A549 (cell line): ENCODE data around the gene SLC12A7. TPM values are rescaled to one million over a fixed set of nuclear protein-coding genes. Genes with fewer than 3 reads are reported as not detected.

Experiments
- ATAC-seq, 2 experiments: fragments of 200-7000 bp in 1 of 2; fragments of >200 bp in 1 of 2; cut with Nextera tagmentation in 1 of 2; cut with Tn5 transposase in 1 of 2; 3 replicates each; pipeline versions ENCODE4 v1.8.0 to v1.9.1; 2018 to 2020; ENCODE audit warnings: mild to moderate bottlenecking in 1 of 2, moderate library complexity in 1 of 2
- CTCF ChIA-PET: fragments of 300-600 bp; sonication (Branson Sonifier 250); formaldehyde crosslinking; extraction: SDS; loops from one replicate; lab custom pipeline; 2021; ENCODE audit warnings: antibody characterized with exemption, inconsistent platforms; lab: Yijun Ruan, JAX
- POLR2A ChIA-PET: fragments of 350-600 bp; formaldehyde crosslinking; extraction: SDS; loops from one replicate; lab custom pipeline; 2021; ENCODE audit warnings: antibody characterized with exemption, inconsistent platforms; lab: Yijun Ruan, JAX
- DNase-seq, 2 experiments: peaks; one replicate each; pipeline versions ENCODE4 v3.0.0 to v3.0.0-alpha.2; 2011 to 2016; ENCODE audit warnings: low read depth in 1 of 2, low spot score in 1 of 2
- FAIRE-seq: peaks from 2 replicates; lab custom pipeline; 2011; peaks lifted over from hg19 to GRCh38; lab: Jason Lieb, UNC
- H3K27ac ChIP-seq, 2 experiments: fragments of >200 bp; sonication (Bioruptor Twin); formaldehyde crosslinking; 3 replicates each; pipeline ENCODE4 v1.5.1; 2016 to 2017
- H3K4me1 ChIP-seq: fragments of >200 bp; sonication (Bioruptor Twin); formaldehyde crosslinking; 3 replicates; pipeline ENCODE4 v1.6.1; 2016
- H3K4me2 ChIP-seq: fragments of >200 bp; sonication (Bioruptor Twin); formaldehyde crosslinking; 3 replicates; pipeline ENCODE4 v1.6.1; 2016
- H3K4me3 ChIP-seq: fragments of >200 bp; sonication (Bioruptor Twin); formaldehyde crosslinking; 3 replicates; pipeline ENCODE4 v1.5.1; 2016
- H3K9me3 ChIP-seq: fragments of >200 bp; sonication (Bioruptor Twin); formaldehyde crosslinking; 3 replicates; pipeline ENCODE4 v1.6.1; 2016
- CBX8 ChIP-seq: fragments of 200-600 bp; sonication (generic); IDR thresholded peaks from 2 replicates; pipeline ENCODE4 v1.6.1; 2016
- CHD2 ChIP-seq: fragments of 150-350 bp; IDR thresholded peaks from 2 replicates; pipeline ENCODE4 v1.6.1; 2014; ENCODE audit warnings: low read length; ENCODE audit not compliant: partially characterized antibody
- ESRRA ChIP-seq: fragments of 150-350 bp; IDR thresholded peaks from 2 replicates; pipeline ENCODE4 v1.6.1; 2014; ENCODE audit warnings: mild to moderate bottlenecking, low read length, borderline replicate concordance
- FOSB ChIP-seq: fragments of 250-450 bp; sonication (Bioruptor Pico); IDR thresholded peaks from 2 replicates; pipeline ENCODE4 v1.5.0; 2020; ENCODE audit warnings: mild to moderate bottlenecking, moderate library complexity
- FOSL2 ChIP-seq, 2 experiments: fragments of 450-650 bp in 1 of 2; fragments of >200 bp in 1 of 2; sonication (Bioruptor Twin) in 1 of 2; formaldehyde crosslinking; IDR thresholded peaks; 2 replicates each; pipeline versions ENCODE4 v1.5.0 to v1.6.1; 2016 to 2020; ENCODE audit warnings: mild to moderate bottlenecking in 1 of 2, moderate library complexity in 1 of 2
- HDAC2 ChIP-seq: fragments of 200-600 bp; sonication (generic); IDR thresholded peaks from 2 replicates; pipeline ENCODE4 v1.6.1; 2016
- JUN ChIP-seq, 2 experiments: fragments of >200 bp; sonication (Bioruptor Twin); formaldehyde crosslinking; IDR thresholded peaks; 2 replicates in 1 of 2; 3 replicates in 1 of 2; pipeline ENCODE4 v1.6.1; 2016 to 2017
- MAFK ChIP-seq: fragments of 450-650 bp; IDR thresholded peaks from 2 replicates; pipeline ENCODE4 v1.6.1; 2014; ENCODE audit not compliant: partially characterized antibody
- MYC ChIP-seq: IDR thresholded peaks from 2 replicates; pipeline ENCODE4 v1.6.1; 2012; ENCODE audit warnings: mild to moderate bottlenecking, inconsistent platforms, low read length, improper control_type of control experiment, borderline replicate concordance
- NFE2L2 ChIP-seq: fragments of 150-350 bp; conservative IDR thresholded peaks from 2 replicates; pipeline ENCODE4 v1.6.1; 2014; ENCODE audit warnings: low read length
- RAD21 ChIP-seq, 2 experiments: fragments of >200 bp in 1 of 2; sonication (Bioruptor Twin) in 1 of 2; formaldehyde crosslinking in 1 of 2; IDR thresholded peaks in 1 of 2; conservative IDR thresholded peaks in 1 of 2; 2 replicates in 1 of 2; 3 replicates in 1 of 2; pipeline ENCODE4 v1.6.1; 2012 to 2018; ENCODE audit warnings: inconsistent platforms in 1 of 2
- RFX5 ChIP-seq: fragments of 450-650 bp; IDR thresholded peaks from 2 replicates; pipeline ENCODE4 v1.7.1; 2014; ENCODE audit warnings: antibody characterized with exemption, mild to moderate bottlenecking, moderate library complexity
- SMC3 ChIP-seq: fragments of >200 bp; sonication (Bioruptor Twin); formaldehyde crosslinking; IDR thresholded peaks from 3 replicates; pipeline ENCODE4 v1.6.1; 2018; ENCODE audit warnings: inconsistent platforms
- TFCP2L1 ChIP-seq: fragments of 250-450 bp; sonication (Bioruptor Pico); IDR thresholded peaks from 2 replicates; pipeline ENCODE4 v1.5.0; 2021; ENCODE audit warnings: mild to moderate bottlenecking
- ZNF302 ChIP-seq: fragments of 250-450 bp; sonication (Bioruptor Pico); IDR thresholded peaks from 2 replicates; pipeline ENCODE4 v1.9.0; 2021; ENCODE audit warnings: inconsistent platforms, mild to moderate bottlenecking, moderate library complexity
- WGBS: methylation state at CpG from one replicate; pipeline ENCODE4 v1.1.6; 2017; ENCODE audit errors: missing lambda C conversion rate; 5-methylcytosine and 5-hydroxymethylcytosine counted together
- polyA plus RNA-seq, 4 experiments: library from polyadenylated mRNA; depleted of rRNA in 3 of 4; stranded (reverse); fragments of >200 nt; fragmentation: RNase III in 1 of 4; extraction: RNeasy Plus Mini Kit Qiagen cat#74134 plus additional on column Dnase treatment in 1 of 4; gene quantifications; 2 replicates in 3 of 4; 3 replicates in 1 of 4; pipeline ENCODE4 v1.2.3, GENCODE V29; 2011 to 2017
- TF ChIP-seq, protein P1 (sequence below): fragments of >200 bp; sonication (Bioruptor Twin); formaldehyde crosslinking; IDR thresholded peaks from 3 replicates; pipeline ENCODE4 v1.5.1; 2016
- TF ChIP-seq, protein P2 (sequence below): fragments of 250-450 bp; sonication (Bioruptor Pico); IDR thresholded peaks from 2 replicates; pipeline ENCODE4 v1.5.0; 2021; ENCODE audit warnings: mild to moderate bottlenecking, moderate library complexity, borderline replicate concordance

The SLC12A7 gene
- polyA plus RNA-seq, 2 of the 4 experiments (the other 2 are of a cell fraction) = 11.2 to 22.5 TPM

DNA sequence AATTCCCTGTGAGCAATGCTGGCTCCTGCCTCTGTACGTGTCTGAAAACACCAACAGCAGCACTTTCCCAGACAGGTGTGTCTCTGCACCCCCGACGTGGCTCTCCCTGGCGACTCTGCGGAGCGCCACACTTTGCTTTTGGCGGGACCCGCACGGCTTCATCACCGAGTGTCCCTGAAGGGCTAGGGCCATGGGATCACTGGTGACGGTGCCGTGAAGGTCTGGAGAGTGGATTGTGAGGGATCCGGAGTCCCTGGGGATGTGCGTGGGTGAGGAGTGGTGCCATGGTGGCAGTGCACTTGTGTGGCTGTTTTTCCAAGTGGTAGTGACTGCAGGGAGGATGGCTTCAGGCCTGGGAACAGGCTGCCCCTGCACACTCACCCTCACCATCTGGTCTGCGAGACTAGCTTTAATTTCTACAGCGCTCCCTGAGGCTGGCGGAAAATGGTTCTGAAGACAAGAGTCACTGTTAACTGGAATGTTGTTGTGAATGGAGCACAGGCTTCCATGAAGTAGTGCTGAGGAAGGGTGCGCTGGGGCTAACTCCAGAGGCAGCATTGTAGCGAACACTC, 100.0 kb downstream of the SLC12A7 start:
- 90% methylated on average over 19 of the region's 19 CpGs for WGBS
- ATAC-seq (no peak), FAIRE-seq (no peak), DNase-seq (no peak)
- Histone ChIP-seq H3K9me3 (no peaks in the 10 kb centered on the region), H3K4me2 (no peak overlapping the region), H3K27ac (no peak overlapping the region), H3K4me3 (no peak overlapping the region), H3K4me1 (peaks cover 24% of the 10 kb centered on the region)
- ChIA-PET CTCF (interaction anchor here (1.1 to 7.7 kb wide), 11 partner anchors 8 to 163 kb away, joined by 3 to 82 read pairs (median 3); no protein-coding TSS in a partner anchor), POLR2A (no interaction called here)
- TF ChIP-seq TFCP2L1 (no peak), FOSB (CRISPR knock-in tag) (no peak), HDAC2 (no peak), JUN (IDR thresholded peaks at IDR 0.05) (no peak), FOSL2 (IDR thresholded peaks at IDR 0.05) (no peak), FOSL2 (CRISPR knock-in tag; IDR thresholded peaks at IDR 0.05) (no peak), SMC3 (no peak), MYC (no peak)

DNA sequence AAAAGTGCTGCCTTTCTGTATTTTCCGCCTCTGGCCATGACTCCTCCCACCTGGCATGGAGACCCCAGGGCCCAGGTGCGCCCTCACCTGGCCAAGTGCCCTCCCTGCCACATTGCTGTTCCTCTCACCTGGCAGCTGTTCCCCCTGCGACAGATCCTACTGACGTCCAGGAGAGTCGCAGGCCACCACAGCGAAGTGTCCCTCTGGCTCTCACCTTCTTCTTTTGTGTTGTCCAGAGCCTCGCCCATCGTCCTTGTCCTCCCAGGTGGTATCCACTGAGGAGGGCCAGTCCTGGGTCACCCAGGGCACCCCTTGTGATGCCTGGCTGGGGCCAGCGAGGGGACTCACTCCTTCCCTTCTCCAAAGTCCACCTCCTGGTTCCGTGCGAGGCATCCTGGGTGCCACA, 100.6 kb downstream of the SLC12A7 start:
- ChIA-PET POLR2A (no interaction called here), CTCF (interaction anchor here (0.7 to 7.7 kb wide), 22 partner anchors 8 to 163 kb away, joined by 3 to 82 read pairs (median 6); no protein-coding TSS in a partner anchor)
- TF ChIP-seq CBX8 = no peak
- TF ChIP-seq JUN (IDR thresholded peaks at IDR 0.05) = no peak
- no peak for TF ChIP-seq CHD2
- TF ChIP-seq, protein P1, sequence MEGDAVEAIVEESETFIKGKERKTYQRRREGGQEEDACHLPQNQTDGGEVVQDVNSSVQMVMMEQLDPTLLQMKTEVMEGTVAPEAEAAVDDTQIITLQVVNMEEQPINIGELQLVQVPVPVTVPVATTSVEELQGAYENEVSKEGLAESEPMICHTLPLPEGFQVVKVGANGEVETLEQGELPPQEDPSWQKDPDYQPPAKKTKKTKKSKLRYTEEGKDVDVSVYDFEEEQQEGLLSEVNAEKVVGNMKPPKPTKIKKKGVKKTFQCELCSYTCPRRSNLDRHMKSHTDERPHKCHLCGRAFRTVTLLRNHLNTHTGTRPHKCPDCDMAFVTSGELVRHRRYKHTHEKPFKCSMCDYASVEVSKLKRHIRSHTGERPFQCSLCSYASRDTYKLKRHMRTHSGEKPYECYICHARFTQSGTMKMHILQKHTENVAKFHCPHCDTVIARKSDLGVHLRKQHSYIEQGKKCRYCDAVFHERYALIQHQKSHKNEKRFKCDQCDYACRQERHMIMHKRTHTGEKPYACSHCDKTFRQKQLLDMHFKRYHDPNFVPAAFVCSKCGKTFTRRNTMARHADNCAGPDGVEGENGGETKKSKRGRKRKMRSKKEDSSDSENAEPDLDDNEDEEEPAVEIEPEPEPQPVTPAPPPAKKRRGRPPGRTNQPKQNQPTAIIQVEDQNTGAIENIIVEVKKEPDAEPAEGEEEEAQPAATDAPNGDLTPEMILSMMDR = peak; percentile 53
- peak; percentile 26 to 40; a peak in 4 of 5 replicates for TF ChIP-seq RAD21 (conservative IDR thresholded peaks at IDR 0.05 in 1 of 2, IDR thresholded peaks at IDR 0.05 in 1 of 2)
- TF ChIP-seq MYC = no peak
- TF ChIP-seq ESRRA = no peak
- peak; percentile 45 for TF ChIP-seq SMC3
- TF ChIP-seq RFX5 = no peak
- TF ChIP-seq TFCP2L1 = no peak
- Histone ChIP-seq H3K9me3 (no peaks in the 10 kb centered on the region), H3K4me3 (no peak overlapping the region), H3K27ac (no peak overlapping the region), H3K4me1 (peaks cover 24% of the 10 kb centered on the region), H3K4me2 (no peak overlapping the region)
- ATAC-seq (peak; percentile 22 to 56; a peak in 3 of 6 replicates), DNase-seq (peak; percentile 53 to 77), FAIRE-seq (no peak)
- 67% methylated on average over 11 of the region's 11 CpGs for WGBS

DNA sequence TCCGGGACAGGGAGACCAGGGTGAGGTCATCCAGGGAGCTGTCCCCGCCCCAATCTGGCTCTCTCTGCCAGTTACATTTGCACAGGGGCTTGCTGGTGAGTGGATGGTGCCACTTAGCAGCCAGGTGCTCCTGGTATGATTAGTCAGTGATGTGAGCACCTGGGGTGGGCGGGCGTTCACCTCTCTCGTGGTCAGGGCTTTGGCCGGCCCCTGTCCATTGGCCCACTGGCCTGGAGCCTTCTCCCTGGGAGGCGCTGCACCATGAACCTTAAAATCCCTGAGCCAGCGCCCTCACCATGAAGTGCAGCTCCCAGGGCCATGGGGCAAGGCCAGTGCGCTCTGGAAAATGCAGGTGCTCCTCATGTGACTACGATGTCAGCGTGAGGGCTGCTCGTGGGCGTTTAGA, 101.2 kb downstream of the SLC12A7 start:
- 78% methylated on average over 13 of the region's 13 CpGs for WGBS
- H3K27ac ChIP-seq = no peak overlapping the region

More for the DNA sequence above, 101.2 kb downstream of the SLC12A7 start:
- ATAC-seq = no peak
- ChIA-PET POLR2A (no interaction called here), CTCF (interaction anchor here (0.6 to 7.7 kb wide), 24 partner anchors 9 to 164 kb away, joined by 3 to 82 read pairs (median 5); no protein-coding TSS in a partner anchor)
- TF ChIP-seq NFE2L2 (no peak), ZNF302 (CRISPR knock-in tag) (no peak), MAFK (no peak)
- TF ChIP-seq, protein P2, sequence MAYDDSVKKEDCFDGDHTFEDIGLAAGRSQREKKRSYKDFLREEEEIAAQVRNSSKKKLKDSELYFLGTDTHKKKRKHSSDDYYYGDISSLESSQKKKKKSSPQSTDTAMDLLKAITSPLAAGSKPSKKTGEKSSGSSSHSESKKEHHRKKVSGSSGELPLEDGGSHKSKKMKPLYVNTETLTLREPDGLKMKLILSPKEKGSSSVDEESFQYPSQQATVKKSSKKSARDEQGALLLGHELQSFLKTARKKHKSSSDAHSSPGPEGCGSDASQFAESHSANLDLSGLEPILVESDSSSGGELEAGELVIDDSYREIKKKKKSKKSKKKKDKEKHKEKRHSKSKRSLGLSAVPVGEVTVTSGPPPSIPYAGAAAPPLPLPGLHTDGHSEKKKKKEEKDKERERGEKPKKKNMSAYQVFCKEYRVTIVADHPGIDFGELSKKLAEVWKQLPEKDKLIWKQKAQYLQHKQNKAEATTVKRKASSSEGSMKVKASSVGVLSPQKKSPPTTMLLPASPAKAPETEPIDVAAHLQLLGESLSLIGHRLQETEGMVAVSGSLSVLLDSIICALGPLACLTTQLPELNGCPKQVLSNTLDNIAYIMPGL = no peak
- Histone ChIP-seq H3K9me3 (no peaks in the 10 kb centered on the region), H3K4me1 (peaks cover 24% of the 10 kb centered on the region), H3K4me2 (no peak overlapping the region), H3K4me3 (no peak overlapping the region)
- FAIRE-seq = no peak
- DNase-seq = no peak
